NCI-H2196 treated with DMSO at 0.1 percent for 48 hours (cell line): ENCODE results near the gene EEF2KMT.
A peak's percentile ranks its signal among the peaks of the same experiment; 100 is the strongest.
"Not testable (repeated sequence)": the region's sequence is repeated elsewhere in the genome, so short reads cannot be mapped to it uniquely, and the experiment has no call there.

Experiments used
- DNase-seq: peaks from one replicate; lab custom pipeline; 2025; ENCODE audit not compliant: unreplicated experiment; lab: John Stamatoyannopoulos, UW

The EEF2KMT gene, protein sequence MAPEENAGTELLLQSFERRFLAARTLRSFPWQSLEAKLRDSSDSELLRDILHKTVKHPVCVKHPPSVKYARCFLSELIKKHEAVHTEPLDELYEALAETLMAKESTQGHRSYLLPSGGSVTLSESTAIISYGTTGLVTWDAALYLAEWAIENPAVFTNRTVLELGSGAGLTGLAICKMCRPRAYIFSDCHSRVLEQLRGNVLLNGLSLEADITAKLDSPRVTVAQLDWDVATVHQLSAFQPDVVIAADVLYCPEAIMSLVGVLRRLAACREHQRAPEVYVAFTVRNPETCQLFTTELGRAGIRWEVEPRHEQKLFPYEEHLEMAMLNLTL

DNA sequence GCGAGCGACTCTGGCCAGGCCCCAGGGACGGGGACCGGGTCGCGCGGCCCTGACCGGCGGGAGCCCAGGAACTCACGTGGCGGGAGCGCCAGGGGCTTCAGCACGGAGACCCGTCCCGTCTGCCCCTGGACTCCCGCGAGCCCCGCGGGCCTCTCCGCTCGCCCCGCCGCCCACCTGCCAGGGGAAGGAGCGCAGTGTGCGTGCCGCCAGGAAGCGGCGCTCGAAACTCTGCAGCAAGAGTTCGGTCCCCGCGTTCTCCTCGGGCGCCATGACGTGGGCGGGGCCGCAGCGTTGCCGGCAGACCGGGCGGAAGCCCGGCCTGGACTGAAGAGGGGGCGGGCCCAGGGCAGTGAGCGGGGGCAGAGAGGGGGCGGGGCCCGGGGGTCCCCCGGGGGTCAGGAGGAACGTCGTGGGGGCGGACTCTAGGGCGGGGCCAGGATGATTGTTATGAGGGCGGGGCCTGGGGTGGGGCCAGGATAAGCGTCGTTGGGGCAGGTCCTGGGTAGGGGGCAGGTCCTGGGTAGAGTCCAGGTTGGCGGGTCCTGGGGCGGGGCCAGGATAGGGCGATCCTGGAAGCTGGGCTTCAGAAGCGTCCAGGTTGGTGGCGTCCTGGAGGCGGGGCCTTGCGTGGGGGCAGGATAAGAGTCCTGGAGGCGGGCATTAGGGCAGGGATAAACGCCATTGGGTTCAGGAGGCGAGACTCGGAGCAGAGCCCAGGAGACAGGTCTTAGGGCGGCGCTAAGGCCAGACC, at the start of gene EEF2KMT:
TSS of gene EEF2KMT (minus strand) at position 326 of the 751 bp plus-strand sequence. CDS start at position 270, 56 bp downstream.
- DNase-seq = peak; percentile 97

DNA sequence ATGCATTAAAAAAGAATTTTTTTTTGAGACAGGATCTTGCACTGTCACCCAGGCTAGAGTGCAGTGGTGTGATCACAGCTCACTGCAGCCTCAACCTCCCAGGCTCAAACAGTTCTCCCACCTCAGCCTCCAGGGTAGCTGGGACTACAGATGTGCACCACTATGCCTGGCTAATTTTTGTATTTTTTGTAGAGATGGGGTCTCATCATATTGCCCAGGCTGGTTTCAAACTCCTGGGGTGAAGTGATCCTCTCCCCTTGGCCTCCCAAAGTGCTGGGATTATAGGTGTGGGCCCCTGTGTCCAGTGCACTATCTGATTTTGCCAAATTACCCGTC, 47.0 kb upstream of the EEF2KMT start:
- not testable (repeated sequence) for DNase-seq

DNA sequence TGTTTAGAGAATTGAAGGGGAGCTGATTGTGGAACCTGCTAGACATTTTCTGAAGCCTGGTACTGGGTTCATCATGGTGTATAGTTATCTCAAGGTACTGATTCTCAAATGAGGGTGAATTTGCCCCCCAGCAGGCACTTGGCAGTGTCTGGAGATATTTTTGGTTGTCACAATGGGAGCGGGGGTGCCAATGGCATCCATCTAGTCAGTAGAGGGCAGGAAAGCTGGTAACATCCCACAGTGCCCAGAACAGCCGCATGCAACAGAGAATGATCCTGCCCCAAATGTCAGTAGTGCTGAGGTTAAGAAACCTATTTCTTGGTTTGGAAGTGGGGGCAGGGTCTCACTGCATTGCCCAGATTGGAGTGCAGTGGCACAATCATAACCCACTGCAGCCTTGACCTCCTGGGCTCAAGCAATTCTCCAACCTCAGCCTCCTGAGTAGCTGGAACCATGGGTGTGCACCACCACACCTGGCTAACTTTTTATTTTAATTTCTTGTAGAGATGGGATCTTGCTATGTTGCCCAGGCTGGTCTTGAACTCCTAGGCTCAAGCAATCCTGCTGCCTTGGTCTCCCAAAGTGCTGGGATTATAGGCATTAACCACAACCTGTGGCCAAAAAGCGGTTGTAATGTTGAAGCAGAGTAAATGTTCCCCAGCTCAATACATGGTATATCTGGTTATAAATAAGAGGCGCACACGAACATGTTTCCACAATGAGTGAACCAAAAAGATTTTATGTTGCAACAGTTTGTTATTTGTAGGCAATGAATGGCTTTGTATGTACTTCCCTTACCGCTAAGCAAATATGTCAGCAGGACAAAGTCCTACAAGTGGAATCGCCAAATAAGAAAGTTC, 46.4 kb upstream of the EEF2KMT start:
- no peak for DNase-seq

DNA sequence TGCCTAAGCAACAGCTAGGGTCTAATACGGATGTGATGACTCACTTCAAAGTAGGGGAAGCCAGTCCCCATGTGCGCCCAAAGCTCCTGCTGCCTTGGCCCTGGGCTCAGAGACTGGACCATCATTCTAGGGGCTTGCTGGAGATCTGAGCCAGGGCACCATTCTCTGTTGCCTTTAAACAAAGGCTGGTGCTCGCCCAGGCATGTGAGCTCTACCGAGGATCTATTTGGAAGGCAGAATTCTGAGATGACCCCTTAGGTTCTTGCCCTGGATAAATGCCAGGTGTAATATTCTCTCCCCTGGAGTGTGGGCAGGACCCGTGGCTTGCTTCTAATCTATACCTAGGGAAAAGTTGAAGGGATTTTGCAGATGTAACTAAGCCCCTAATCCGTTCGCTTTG, 42.6 kb upstream of the EEF2KMT start:
- DNase-seq = not testable (repeated sequence)

DNA sequence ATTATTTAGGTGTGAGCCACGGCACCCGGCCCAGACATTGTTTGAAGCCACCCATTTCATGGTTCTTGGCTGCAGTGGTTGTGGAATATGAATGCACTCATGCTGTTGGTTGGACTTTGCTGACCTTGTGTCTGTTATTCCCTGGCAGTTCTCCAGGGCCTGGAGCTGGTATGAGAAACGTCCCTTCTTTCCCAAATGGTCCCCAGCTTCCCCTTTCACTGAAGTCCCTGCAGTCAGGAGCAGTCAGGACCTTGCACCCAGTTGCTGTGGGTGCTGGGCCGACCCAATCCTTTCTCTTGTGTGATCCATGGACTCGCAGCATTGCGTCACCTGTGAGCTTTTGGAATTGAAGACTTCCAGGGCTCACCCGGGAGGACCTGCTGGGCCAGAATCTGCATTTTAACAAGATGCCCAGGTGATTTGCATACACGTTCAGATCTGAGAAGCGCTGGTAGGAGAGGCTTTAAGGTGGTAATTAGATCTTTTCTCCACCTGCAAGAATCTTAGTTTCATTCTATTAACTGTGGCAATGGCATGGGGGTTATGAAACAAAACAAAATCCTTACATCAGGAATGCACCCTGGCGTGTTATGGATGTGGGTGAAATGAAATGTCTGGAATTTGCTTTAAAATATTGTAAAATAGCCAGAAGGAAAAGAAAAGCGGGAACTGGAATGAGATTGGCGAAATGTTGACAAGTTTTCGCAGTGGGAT, 37.3 kb upstream of the EEF2KMT start:
- not testable (repeated sequence) for DNase-seq

DNA sequence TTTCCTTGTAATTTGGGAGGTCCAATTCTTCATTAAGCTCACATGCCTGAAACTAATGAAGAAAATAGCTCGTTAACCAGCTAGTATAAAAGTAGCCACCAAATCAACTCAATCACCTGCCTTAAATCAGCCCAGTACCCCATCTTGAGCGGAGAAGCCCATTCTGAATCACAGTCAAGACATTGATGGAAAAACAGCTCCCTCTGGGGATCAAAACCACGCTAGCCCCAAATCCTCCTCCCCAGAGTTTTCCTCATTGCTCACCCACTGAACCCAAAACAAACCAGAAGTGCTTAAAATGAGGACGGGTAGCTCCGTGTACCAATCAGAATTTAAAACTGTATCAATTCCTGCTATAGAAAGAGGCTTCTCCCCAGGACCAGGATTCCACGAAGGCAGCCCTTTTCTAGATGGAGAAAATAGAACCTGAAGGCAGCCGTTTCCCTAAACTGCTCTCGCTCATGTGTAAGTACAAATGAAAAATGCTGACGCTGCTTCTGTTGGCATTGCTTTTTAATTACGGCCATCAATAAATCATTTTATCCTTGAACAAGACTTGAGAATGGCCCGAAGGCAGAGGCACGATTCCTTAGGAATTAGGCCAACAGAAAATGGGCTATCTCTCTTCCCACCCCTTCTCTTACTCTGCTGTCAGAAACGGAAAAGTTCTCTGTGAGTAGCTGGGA, 35.5 kb upstream of the EEF2KMT start:
- DNase-seq = not testable (repeated sequence)

DNA sequence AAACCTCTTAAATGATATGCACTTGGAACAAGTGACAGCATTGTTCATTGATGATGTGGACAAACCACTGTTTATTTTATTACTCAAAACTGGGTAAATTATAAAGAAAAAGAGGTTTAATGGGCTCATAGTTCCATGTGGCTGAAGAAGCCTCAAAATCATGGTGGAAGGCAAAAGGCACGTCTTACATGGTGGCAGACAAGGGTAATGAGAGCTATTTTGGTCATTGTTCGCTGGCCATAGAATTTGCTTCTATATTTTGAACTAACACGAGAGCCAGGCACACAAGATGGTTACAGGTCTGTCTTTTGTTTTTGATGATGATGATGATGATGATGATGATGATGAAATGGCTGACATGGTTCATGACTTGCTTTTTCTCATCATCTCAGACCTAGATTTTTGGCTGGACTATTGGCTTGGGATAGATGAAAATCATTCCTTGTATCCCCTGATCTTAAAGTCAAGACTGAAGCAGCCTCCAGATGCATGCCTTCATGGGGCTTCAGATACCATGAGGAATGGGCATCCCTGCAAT, 33.9 kb upstream of the EEF2KMT start:
- DNase-seq = not testable (repeated sequence)

DNA sequence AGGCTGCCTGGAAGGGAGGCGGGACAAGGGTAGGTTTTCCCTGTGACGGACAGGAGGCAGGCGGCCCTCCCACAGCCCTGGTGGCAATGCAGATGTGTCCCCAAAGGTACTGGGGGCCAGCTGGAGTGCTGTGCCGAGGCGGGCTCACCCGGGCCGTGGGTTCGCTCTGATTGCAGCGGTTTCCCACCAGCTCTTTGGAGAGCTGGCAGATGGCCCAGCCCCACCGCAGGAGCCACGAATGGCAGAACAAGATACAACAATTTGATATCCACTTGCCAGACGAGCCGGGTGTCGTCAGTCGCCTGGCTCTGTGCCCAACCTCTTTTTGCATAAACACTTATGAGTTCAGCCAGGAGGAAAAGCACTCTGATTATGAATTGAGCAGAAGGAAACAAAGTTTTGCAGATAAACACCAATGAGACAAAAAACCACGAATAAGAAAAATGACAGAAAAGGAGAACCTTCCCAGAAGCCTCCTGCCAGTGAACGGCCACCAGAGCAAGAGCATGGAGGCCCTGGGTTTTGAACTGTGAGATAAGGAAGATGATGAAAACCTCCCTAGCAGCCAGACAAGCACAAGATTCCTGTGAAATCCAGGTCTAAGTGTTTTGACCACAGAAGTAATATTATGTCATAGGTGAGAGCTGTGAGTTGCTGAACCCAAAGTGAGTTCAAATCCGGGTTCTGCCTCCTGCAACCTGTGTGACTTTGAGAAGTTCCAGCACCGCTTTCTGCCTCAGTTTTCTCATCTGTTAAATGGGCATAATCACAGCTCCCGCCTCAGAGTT, 19.9 kb upstream of the EEF2KMT start:
- peak; percentile 26 for DNase-seq

DNA sequence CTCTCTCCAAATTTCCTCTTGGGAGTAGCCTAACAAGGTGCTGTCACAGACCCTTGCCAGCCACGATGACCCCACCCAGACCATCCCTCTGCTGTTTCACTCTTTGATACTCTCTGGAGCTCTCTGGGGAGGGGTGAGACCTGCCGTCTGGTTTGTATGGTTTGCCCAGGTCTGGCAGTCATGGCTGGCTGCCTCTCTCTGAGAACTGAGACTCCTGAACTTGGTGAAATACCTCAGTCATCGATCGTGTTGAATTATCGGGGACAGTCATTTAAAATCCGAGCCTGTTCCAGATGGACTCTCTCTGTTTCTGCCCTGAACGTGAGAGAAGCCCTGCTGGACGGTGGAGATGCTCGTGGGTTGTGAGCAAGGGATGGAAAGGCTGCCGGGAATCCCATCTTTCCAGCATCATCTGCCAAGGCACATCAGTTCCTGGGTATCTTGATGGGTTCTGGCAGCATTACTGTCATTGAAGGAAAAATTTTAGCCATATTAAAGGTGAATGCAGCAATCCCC, 19.2 kb upstream of the EEF2KMT start:
- DNase-seq = not testable (repeated sequence)

DNA sequence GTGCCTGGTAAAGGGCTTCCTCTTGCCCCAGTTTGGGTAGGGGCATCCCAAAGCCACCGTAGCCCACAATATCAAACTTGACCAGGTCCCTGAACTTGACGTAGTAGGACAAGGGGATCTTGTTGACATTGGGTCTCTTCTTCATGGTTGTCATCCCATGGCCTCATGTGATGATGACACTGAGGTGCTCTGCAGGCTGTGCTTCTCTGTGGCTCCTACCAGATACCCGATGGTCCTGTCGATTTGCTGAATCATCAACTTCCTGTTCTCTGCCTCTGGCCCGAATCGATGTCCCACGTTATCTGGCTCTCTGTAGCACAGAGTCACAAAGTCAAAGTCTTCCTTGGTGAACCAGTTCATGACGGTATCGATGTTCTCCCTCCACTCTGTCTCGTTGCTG, 13.3 kb upstream of the EEF2KMT start:
- not testable (repeated sequence) for DNase-seq

DNA sequence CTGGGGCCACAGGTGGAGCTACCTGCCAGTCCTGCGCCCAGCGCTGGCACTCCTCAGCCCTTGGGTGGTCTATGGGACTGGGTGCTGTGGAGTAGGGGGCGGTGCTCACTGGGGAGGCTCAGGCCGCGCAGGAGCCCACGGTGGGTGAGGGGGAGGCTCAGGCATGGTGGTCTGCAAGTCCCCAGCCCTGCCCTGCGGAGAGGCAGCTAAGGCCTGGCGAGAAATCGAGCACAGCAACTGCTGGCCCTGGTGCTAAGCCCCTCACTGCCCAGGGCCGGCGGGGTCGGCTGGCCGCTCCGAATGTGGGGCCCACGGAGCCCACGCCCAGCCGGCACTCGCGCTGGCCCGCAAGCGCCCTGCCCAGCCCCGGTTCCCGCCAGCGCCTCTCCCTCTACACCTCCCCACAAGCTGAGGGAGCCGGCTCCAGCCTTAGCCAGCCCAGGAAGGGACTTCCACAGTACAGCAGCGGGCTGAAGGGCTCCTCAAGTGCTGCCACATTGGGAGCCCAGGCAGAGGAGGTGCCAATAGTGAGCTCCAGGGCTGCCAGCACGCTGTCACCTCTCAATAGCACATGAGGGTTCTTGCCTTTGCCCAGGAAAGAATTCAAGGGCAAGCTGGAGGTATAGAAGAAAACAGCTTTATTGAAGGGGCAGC, 11.0 kb upstream of the EEF2KMT start:
- no peak for DNase-seq

DNA sequence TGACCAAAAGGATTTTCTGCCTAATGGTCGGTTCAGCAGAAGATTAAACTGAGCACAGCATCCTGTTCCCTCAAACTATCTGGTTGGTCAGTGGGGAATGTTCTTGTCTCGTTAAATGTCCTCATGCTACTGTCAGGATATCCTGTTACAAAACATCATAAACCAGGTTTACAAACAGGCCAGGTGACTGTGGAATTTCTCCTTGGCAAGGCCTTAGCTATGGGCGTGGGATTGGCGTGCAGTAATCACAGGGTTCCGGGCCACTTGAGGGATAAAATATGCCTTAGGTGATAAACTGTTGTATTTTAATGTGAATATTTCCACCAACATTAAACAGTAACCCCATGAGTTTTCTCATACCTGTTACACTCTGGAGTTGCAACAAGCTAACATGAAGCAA, 7.4 kb upstream of the EEF2KMT start:
- not testable (repeated sequence) for DNase-seq

DNA sequence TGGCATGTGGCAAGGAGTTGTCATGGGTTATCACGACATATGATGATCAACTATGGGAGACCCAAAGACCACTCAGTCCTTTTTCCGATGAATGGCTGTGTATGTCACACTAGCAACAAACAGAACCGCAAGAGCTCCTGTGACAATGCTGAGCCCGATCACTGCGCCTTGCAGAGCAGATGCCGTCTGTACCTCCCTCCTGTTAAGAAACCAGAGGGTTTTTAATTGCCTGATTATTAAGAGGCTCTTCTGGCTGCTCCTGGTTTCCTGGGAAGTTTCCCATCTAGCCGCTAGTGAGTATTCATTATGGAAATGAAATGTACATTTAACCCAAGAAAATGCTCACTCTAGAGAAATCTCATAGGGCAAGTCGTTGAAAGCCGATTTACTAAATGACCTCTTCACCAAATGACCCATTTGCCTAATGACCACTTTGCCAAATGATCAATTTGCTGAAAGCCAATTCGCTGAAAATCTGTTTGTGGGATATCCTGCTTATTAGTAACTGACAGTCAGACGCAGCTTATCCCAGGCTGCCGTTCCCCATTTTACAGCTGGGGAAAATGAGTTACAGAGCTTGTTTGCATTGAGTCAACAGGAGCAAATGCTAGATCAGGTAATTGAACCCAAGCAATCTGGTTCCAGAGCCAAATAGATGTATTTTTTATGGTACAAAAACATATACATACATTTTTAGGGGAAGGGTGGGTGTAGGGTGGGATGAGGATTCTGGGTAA, 5.9 kb upstream of the EEF2KMT start:
- DNase-seq = not testable (repeated sequence)

DNA sequence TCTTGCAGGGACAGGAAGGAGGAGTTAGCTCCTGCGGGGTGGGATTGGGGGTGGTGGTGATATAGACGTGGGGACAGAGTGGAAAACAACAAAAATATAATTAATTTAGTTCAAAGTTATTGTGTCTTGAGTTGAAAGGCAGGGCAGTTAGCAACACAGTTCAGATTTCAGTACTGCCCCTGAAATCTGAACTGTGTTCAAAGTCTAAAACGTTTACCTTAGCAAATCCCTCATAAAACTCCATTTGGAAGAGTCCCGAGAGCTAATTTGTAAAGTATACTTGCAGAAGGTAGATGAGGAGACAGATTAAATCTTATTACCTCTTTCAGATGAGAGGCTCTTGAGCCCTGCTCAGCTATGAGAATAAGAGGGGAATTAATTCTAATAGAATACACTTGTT, 1.6 kb upstream of the EEF2KMT start:
- DNase-seq = not testable (repeated sequence)

DNA sequence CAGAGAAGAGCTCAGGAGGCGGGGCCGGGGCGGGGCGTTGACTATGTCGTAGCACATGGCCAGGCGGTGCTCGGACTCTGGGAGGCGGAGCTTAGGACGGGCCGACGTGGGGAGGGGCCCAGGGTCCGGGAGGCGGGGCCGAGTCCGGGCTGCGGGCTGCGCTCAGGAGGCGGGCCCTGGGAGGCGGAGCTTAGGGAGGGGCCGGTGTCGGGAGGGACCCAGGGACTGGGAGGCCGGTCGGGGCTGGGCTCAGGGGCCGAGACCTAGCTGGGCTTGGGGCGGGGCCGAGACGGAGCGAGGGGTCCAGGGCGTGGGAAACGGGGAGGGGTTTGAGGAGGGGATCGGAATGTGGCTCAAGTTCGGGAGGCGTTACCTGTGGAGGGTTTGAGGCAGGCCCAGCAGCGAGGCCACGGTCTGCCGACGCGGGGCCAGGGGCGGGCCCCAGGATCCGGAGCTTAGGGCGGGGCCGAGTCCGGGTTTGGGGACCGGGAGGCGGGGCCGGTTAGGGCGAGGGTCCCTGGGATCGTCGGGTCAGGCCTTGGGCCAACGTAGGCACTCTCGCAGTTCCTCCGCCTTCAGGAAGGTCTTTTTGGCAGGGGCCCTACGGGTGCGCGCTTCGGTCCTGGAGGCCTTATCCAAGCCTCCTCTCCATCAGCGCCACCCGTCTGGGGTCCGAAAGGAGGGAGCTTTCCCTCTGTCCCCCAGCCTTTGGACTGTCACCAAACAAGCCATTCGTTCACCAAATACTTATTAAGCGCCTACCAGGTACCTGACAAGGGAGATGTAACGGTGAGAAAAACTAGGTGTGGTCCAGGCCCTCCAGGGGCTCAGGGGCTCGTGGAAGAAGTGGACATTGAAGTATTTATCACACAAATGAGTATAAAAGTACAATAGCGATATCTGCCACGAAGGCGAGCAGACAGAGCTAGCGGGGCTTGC, 895 bp upstream of the EEF2KMT start:
- DNase-seq = not testable (repeated sequence)

DNA sequence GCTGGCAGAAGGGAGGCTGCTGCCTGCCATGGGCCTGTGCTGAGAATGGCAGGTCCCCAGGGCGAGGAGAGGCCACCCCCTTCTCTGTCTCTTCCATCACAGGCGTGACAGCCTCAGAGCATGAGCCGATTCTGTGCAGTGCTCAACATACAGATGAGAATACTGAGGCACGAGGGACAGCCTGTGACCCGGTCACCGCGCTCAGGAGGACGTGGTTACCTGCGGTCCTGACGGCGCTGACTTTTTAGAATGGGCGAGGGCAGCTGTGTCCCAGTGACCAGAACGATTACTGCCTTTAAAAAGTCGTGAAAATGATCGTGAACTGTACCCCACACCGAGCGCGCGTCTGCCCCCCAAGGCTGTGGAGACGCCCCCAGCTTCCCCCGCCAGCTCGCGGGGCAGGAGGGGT, 530 bp downstream of the EEF2KMT start:
- DNase-seq = not testable (repeated sequence)
